HG02678 (cell line): Measurements from ENCODE around the gene PCDHA7.
"Not testable (repeated sequence)": the region's sequence is repeated elsewhere in the genome, so short reads cannot be mapped to it uniquely, and the experiment has no call there.

Experiments
- ATAC-seq: cut with Tn5 transposase; IDR thresholded peaks from one replicate; pipeline ENCODE4 v1.9.1; 2021; ENCODE audit warnings: mild to moderate bottlenecking, moderate library complexity; ENCODE audit not compliant: unreplicated experiment

Gene PCDHA7

GRCh38 chr5:140821375-140822280, 12.4 kb upstream of the PCDHA7 start, which contains the start of gene PCDHA5:
Gene PCDHA5 (plus strand): TSS chr5:140821613.
- no peak for ATAC-seq

GRCh38 chr5:140822281-140822629, 11.8 kb upstream of the PCDHA7 start:
- ATAC-seq, result no peak

GRCh38 chr5:140822969-140823368, 11.1 kb upstream of the PCDHA7 start:
- not testable (repeated sequence) for ATAC-seq

- ATAC-seq, result no peak
Observed at GRCh38 chr5:140823475-140823874, 10.6 kb upstream of the PCDHA7 start.

GRCh38 chr5:140827704-140828361, 6.2 kb upstream of the PCDHA7 start, which contains the start of gene PCDHA6:
Gene PCDHA6 (plus strand): TSS chr5:140827960. CDS start chr5:140828092, 132 bp downstream.
- no peak for ATAC-seq

- no peak for ATAC-seq
Observed at GRCh38 chr5:140828362-140828737, 5.7 kb upstream of the PCDHA7 start.

- ATAC-seq, result not testable (repeated sequence)
Observed at GRCh38 chr5:140829511-140830501, 4.3 kb upstream of the PCDHA7 start.

GRCh38 chr5:140834439-140835008, 455 bp downstream of the PCDHA7 start:
- not testable (repeated sequence) for ATAC-seq

GRCh38 chr5:140835622-140836510, 1.8 kb downstream of the PCDHA7 start:
- no peak for ATAC-seq

- ATAC-seq, result no peak
Observed at GRCh38 chr5:140840978-140841962, 7.2 kb downstream of the PCDHA7 start, which contains the start of gene PCDHA8. Gene PCDHA8 (plus strand): TSS chr5:140841187. CDS start chr5:140841322, 135 bp downstream.

- ATAC-seq, result no peak
Observed at GRCh38 chr5:140842798-140843733, 9.0 kb downstream of the PCDHA7 start.

GRCh38 chr5:140848139-140849102, 14.4 kb downstream of the PCDHA7 start, which contains the start of gene PCDHA9:
Gene PCDHA9 (plus strand): TSS chr5:140848382. CDS start chr5:140848496, 114 bp downstream.
- not testable (repeated sequence) for ATAC-seq

GRCh38 chr5:140849831-140850634, 16.0 kb downstream of the PCDHA7 start:
- not testable (repeated sequence) for ATAC-seq

GRCh38 chr5:140855772-140856674, 22.0 kb downstream of the PCDHA7 start, which contains the start of gene PCDHA10:
Gene PCDHA10 (plus strand): TSS chr5:140855897. CDS start chr5:140856049, 152 bp downstream.
- no peak for ATAC-seq
